ENCODE results near the gene COG5.

DNA sequence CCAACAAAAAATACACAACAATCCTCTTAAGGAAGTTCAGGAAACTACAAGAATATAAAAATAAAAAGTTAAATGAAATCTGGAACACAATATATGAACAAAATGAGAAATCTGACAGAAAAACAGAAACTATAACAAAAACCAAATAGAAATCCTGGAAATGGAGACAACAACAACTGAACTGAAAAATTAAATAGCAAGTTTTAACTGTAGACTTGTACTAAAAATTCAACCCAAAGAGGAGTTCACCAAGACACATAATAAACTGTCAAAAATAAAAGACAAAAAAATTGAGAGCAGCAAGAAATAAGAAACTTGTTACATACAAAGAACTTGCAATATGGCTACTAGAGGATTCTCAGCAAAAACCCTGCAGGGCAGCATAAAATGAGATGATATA lies 349.8 kb downstream of the COG5 start:
- TF ChIP-seq, protein P1, sequence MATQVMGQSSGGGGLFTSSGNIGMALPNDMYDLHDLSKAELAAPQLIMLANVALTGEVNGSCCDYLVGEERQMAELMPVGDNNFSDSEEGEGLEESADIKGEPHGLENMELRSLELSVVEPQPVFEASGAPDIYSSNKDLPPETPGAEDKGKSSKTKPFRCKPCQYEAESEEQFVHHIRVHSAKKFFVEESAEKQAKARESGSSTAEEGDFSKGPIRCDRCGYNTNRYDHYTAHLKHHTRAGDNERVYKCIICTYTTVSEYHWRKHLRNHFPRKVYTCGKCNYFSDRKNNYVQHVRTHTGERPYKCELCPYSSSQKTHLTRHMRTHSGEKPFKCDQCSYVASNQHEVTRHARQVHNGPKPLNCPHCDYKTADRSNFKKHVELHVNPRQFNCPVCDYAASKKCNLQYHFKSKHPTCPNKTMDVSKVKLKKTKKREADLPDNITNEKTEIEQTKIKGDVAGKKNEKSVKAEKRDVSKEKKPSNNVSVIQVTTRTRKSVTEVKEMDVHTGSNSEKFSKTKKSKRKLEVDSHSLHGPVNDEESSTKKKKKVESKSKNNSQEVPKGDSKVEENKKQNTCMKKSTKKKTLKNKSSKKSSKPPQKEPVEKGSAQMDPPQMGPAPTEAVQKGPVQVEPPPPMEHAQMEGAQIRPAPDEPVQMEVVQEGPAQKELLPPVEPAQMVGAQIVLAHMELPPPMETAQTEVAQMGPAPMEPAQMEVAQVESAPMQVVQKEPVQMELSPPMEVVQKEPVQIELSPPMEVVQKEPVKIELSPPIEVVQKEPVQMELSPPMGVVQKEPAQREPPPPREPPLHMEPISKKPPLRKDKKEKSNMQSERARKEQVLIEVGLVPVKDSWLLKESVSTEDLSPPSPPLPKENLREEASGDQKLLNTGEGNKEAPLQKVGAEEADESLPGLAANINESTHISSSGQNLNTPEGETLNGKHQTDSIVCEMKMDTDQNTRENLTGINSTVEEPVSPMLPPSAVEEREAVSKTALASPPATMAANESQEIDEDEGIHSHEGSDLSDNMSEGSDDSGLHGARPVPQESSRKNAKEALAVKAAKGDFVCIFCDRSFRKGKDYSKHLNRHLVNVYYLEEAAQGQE (IDR thresholded peaks at IDR 0.05; ENCODE audit: insufficient read depth in 1 of 2, low read depth in 2 of 2, low read length in 1 of 2), result no peak
- TF ChIP-seq, protein P2, sequence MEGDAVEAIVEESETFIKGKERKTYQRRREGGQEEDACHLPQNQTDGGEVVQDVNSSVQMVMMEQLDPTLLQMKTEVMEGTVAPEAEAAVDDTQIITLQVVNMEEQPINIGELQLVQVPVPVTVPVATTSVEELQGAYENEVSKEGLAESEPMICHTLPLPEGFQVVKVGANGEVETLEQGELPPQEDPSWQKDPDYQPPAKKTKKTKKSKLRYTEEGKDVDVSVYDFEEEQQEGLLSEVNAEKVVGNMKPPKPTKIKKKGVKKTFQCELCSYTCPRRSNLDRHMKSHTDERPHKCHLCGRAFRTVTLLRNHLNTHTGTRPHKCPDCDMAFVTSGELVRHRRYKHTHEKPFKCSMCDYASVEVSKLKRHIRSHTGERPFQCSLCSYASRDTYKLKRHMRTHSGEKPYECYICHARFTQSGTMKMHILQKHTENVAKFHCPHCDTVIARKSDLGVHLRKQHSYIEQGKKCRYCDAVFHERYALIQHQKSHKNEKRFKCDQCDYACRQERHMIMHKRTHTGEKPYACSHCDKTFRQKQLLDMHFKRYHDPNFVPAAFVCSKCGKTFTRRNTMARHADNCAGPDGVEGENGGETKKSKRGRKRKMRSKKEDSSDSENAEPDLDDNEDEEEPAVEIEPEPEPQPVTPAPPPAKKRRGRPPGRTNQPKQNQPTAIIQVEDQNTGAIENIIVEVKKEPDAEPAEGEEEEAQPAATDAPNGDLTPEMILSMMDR (IDR thresholded peaks at IDR 0.05), result no peak
- no peak for TF ChIP-seq POLR2AphosphoS5 (IDR thresholded peaks at IDR 0.05; ENCODE audit: low read depth, low read length)
- TF ChIP-seq SIN3A (IDR thresholded peaks at IDR 0.05; ENCODE audit: borderline replicate concordance, insufficient read depth, low read depth, low read length), result no peak
- no peak for TF ChIP-seq TCF7L2 (IDR thresholded peaks at IDR 0.05; ENCODE audit: low read depth, low read length)
